H1 (cell line): ENCODE measurements around the gene TAF5.

Source experiments
- CEBPB ChIP-seq: IDR thresholded peaks from 2 replicates; pipeline ENCODE4 v1.6.1; 2012; ENCODE audit warnings: low read depth, low read length
- EP300 ChIP-seq, 2 experiments: IDR thresholded peaks; 1 replicate in 1 of 2; 2 replicates in 1 of 2; pipeline ENCODE4 v1.6.1; 2011 to 2012; ENCODE audit warnings: low read depth in 2 of 2, low read length in 2 of 2, mild to moderate bottlenecking in 2 of 2, borderline replicate concordance in 1 of 2, inconsistent platforms in 1 of 2, moderate library complexity in 1 of 2
- EZH2 ChIP-seq: fragments of 200-600 bp; sonication (generic); IDR thresholded peaks from 2 replicates; pipeline ENCODE4 v1.7.1; 2012; ENCODE audit warnings: low read depth, mild to moderate bottlenecking, moderate library complexity, low read length, inconsistent platforms; ENCODE audit not compliant: severe bottlenecking
- NRF1 ChIP-seq: IDR thresholded peaks from 2 replicates; pipeline ENCODE4 v1.6.1; 2011; ENCODE audit warnings: mild to moderate bottlenecking, low read depth, low read length, improper control_type of control experiment
- POLR2A ChIP-seq, 2 experiments: IDR thresholded peaks; 1 replicate in 1 of 2; 2 replicates in 1 of 2; pipeline ENCODE4 v1.6.1; 2011; ENCODE audit warnings: low read depth in 2 of 2, low read length in 2 of 2, mild to moderate bottlenecking in 2 of 2; ENCODE audit errors: control extremely low read depth in 1 of 2
- POLR2AphosphoS5 ChIP-seq: IDR thresholded peaks from 2 replicates; pipeline ENCODE4 v1.6.1; 2011; ENCODE audit warnings: low read depth, low read length
- RNF2 ChIP-seq: fragments of 200-900, 300-1000 bp; sonication (generic); IDR thresholded peaks from 2 replicates; pipeline ENCODE4 v1.7.1; 2016; ENCODE audit warnings: borderline replicate concordance, low read depth, mild to moderate bottlenecking, antibody characterized with exemption, low read length; ENCODE audit not compliant: poor library complexity, severe bottlenecking; ENCODE audit errors: missing control alignments
- TCF12 ChIP-seq: IDR thresholded peaks from 2 replicates; pipeline ENCODE4 v1.6.1; 2011; ENCODE audit warnings: low read depth, mild to moderate bottlenecking, low read length
- TF ChIP-seq, protein P1 (sequence below), 3 experiments: IDR thresholded peaks; 1 replicate in 2 of 3; 2 replicates in 1 of 3; pipeline versions ENCODE4 v1.5.1 to v1.6.1; 2011; ENCODE audit warnings: low read length in 3 of 3, mild to moderate bottlenecking in 3 of 3, inconsistent platforms in 2 of 3, low read depth in 1 of 3, moderate library complexity in 1 of 3; ENCODE audit not compliant: insufficient read depth in 1 of 3; ENCODE audit errors: control extremely low read depth in 1 of 3

DNA sequence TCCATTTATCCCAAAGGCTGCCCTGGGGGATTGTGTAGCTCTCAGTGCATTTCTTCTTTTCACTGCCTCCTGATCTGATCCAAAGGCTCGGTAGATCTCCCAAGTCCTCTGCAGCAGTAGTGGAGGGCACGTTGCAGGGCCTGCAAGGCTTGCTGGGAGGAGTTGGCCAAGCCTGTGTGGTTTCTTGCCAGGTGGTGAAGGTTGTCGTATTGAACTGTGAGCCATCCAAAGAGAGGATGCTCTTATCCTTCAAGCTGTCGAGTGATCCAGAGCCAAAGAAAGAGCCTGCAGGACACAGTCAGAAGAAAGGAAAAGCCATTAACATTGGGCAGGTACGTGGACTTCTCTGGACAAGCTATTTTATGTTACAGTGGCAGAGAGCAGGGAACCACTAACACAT, 49.8 kb downstream of the TAF5 start:
- TF ChIP-seq, protein P1, sequence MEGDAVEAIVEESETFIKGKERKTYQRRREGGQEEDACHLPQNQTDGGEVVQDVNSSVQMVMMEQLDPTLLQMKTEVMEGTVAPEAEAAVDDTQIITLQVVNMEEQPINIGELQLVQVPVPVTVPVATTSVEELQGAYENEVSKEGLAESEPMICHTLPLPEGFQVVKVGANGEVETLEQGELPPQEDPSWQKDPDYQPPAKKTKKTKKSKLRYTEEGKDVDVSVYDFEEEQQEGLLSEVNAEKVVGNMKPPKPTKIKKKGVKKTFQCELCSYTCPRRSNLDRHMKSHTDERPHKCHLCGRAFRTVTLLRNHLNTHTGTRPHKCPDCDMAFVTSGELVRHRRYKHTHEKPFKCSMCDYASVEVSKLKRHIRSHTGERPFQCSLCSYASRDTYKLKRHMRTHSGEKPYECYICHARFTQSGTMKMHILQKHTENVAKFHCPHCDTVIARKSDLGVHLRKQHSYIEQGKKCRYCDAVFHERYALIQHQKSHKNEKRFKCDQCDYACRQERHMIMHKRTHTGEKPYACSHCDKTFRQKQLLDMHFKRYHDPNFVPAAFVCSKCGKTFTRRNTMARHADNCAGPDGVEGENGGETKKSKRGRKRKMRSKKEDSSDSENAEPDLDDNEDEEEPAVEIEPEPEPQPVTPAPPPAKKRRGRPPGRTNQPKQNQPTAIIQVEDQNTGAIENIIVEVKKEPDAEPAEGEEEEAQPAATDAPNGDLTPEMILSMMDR (IDR thresholded peaks at IDR 0.05; ENCODE audit: control extremely low read depth in 1 of 3, insufficient read depth in 1 of 3, low read depth in 1 of 3, low read length in 3 of 3), result no peak
- TF ChIP-seq EP300 (IDR thresholded peaks at IDR 0.05; ENCODE audit: borderline replicate concordance in 1 of 2, low read depth in 2 of 2, low read length in 2 of 2) (no peak), POLR2AphosphoS5 (no peak), CEBPB (no peak), RNF2 (no peak), EZH2 (no peak), POLR2A (IDR thresholded peaks at IDR 0.05; ENCODE audit: control extremely low read depth in 1 of 2, low read depth in 2 of 2, low read length in 2 of 2) (no peak), NRF1 (no peak), TCF12 (no peak)
